Measurements from ENCODE around the gene RPTOR.

RPTOR gene

GRCh38 chr17:80701730-80702129 lies 157.1 kb downstream of the RPTOR start:
- no peak for DNase-seq

- no peak for DNase-seq
Measured at GRCh38 chr17:80702315-80703141, 157.9 kb downstream of the RPTOR start.

- no peak for DNase-seq
Measured at GRCh38 chr17:80703142-80703478, 158.5 kb downstream of the RPTOR start.

GRCh38 chr17:80704381-80704819 lies 159.8 kb downstream of the RPTOR start:
- DNase-seq = no peak

- no peak for DNase-seq
Measured at GRCh38 chr17:80704894-80705293, 160.3 kb downstream of the RPTOR start.

GRCh38 chr17:80705988-80706387 lies 161.3 kb downstream of the RPTOR start:
- DNase-seq = no peak

- no peak for DNase-seq
Measured at GRCh38 chr17:80706463-80706867, 161.8 kb downstream of the RPTOR start.

GRCh38 chr17:80708480-80708879 lies 163.8 kb downstream of the RPTOR start:
- DNase-seq = no peak

GRCh38 chr17:80709090-80709695 lies 164.6 kb downstream of the RPTOR start:
- no peak for DNase-seq

GRCh38 chr17:80710714-80711302 lies 166.2 kb downstream of the RPTOR start:
- DNase-seq = no peak

GRCh38 chr17:80712089-80712488 lies 167.5 kb downstream of the RPTOR start:
- DNase-seq = no peak

- no peak for DNase-seq
Measured at GRCh38 chr17:80712606-80713005, 168.0 kb downstream of the RPTOR start.

GRCh38 chr17:80716986-80717719 lies 172.5 kb downstream of the RPTOR start:
- no peak for DNase-seq

- DNase-seq = no peak
Measured at GRCh38 chr17:80717720-80718083, 173.1 kb downstream of the RPTOR start.

- DNase-seq = no peak
Measured at GRCh38 chr17:80718428-80718827, 173.8 kb downstream of the RPTOR start.

GRCh38 chr17:80719449-80719848 lies 174.8 kb downstream of the RPTOR start:
- no peak for DNase-seq

- no peak for DNase-seq
Measured at GRCh38 chr17:80720610-80721577, 176.3 kb downstream of the RPTOR start.

- no peak for DNase-seq
Measured at GRCh38 chr17:80722661-80723060, 178.0 kb downstream of the RPTOR start.

GRCh38 chr17:80724775-80725266 lies 180.2 kb downstream of the RPTOR start:
- DNase-seq = no peak

GRCh38 chr17:80725517-80725916 lies 180.9 kb downstream of the RPTOR start:
- no peak for DNase-seq

GRCh38 chr17:80726558-80727408 lies 182.1 kb downstream of the RPTOR start:
- DNase-seq = no peak

Data from inflammatory macrophage treated with lipopolysaccharide for 1 hour (primary cell).